Right kidney (tissue), 1 donor: ENCODE measurements around the gene UBE3A.
"Not testable (repeated sequence)": the region's sequence is repeated elsewhere in the genome, so short reads cannot be mapped to it uniquely, and the experiment has no call there.

Source experiments
- DNase-seq: peaks from one replicate; pipeline ENCODE4 v3.0.0-alpha.2; 2016

UBE3A gene

GRCh38 chr15:25441111-25441510 is 2.3 kb upstream of the UBE3A start:
- no peak for DNase-seq

GRCh38 chr15:25439369-25439836 is 579 bp upstream of the UBE3A start:
- peak; percentile 89 for DNase-seq

DNA sequence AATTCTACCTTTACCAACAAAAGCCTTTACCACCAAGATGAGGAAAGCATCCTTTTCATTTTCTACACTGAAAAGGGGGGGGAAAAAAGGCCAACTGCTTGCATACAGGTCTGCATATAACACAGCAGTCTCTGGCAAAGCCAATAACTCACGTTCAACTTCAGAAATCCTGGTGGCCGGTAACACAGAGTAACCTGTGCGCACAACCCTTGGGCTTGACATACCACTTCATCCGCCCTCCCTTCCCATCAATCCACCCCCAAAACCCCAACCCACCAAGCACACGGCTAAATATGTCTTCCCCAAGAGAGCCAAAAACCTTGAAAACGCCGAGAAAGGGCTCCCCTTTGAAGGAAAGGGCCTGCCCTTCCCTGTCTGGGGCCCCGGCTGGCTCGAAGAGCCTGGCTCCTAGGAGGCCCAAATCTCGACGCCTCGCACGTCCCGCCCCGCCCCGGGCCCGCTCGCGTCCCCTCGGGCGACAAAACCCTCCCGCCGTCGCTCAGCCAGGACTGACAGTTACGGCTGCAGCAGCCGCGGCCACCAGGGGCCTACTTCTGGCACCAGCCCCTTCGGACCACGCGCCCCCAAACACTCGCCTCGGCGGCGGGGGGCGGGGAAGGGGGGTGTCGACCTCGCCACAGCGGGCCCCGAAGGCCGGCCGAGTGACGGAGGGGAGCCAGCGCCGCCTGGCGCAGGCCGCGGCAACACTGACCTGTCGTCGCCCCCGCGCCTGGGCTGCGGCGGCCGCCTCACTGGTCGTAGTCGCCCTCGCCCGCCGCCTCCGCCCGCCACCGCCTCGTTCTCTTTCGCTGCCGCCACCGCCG is 835 bp downstream of the UBE3A start:
- DNase-seq, result no peak

DNA sequence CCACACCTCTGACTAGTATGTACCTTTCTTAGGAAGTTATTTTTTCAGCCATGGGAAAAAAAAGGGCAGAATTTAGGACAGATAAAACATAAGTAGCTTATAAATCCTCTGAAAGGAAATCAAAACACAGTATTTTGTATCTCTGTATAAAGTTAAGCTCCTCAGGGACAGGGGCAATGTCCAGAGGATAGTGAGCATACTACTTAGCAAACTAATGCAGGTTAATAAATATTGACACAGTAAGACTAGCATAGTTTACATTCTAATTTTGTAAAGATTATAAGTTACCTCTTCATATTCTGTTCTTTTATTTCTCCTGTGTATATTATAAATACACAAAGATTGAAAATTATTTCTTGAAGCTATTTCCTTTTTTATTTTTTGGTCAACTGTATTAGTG is 2.1 kb downstream of the UBE3A start:
- no peak for DNase-seq

DNA sequence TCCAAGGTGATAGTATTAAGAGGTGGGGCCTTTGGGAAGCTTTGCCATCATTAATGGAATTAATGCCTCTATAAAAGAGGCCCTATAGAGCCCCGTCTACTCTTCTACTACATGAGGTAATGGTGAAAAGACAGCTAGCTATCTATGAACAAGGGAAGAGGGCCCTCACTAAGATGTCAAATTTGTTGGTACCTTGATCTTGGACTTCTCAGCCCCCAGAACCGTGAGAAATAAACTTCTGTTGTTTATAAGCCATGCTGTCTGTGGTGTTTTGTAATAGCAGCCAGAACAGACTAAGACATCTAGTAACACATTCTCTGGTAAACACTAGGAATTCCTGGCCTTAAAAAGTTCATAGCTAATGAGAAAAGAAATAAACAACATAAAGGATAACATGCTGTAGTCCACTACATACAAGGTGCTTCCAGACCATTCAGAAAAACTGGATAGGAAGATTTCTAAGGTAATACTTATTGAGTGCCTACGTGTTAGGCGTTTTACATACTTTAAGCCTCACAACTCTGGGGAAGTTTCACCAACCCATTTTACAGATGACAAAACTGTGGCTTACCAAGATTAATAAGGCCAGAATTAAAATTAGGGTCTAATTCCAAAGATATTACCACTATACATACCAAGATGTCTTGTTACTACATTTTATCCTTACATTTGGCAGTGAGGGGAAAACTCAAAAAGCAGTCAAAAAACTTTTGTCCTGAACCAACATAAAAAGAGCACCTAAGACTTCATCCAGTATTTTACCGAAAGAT is 3.2 kb downstream of the UBE3A start:
- no peak for DNase-seq

DNA sequence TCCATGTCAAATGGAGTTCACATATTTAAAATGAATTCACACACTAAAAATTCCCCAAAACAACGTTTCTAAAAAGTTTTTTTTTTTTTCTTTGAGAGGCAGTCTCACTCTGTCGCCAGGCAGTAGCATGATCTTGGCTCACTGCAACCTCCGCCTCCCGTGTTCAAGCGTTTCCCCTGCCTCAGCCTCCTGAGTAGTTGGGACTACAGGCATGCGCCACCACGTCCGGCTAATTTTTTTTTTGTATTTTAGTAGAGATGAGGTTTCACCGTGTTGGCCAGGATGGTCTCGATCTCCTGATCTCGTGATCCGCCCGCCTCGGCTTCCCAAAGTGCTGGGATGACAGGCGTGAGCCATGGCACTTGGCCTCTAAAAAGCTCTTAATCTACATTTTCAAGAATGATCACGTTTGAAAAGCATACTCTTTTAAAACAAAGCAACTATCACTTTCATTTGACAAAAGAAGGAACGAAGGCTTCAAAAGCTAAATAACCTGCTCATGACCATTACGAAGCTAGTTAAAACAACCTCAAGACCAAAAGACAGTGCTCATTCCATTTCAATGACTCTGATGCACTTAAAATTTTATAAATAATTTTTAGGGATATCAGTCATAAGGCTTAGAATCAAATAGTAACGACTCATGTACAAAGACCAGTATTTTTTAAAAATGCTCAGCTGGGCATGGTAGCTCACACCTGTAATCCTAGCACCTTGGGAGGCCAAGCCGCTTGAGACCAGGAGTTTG is 5.5 kb downstream of the UBE3A start:
- no peak for DNase-seq

DNA sequence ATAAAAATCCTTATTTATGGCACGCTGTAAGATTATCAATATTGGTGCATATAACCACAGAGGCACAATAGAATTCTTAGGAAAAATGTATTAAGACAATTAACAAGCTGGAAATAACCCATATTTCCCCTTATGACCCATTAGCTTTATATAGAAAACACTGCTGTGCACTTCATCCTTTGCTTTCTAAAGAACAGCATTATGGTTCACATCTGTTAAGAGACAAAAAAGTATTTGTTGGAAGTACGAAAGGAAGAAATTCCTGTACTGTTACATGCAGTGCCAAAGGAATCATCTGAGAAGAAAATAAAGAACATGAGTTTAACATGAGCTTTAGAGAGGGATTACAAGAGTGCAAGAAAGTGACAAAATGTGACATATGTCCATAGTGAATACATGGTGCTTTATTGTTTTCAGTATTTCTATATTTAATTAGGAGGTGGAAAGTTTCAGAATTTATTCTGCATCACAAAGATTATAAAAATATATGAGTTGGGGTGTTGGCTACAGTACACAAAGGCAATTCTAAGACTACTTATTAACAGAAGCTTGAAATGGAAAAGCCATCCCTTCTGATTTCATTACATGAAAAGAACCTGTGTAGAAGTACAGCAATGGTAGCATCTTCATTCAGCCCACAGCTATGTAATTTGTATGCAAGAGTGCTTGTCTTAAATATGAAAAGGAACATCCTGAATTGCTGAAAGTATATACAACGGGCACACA is 6.8 kb downstream of the UBE3A start:
- DNase-seq, result no peak

DNA sequence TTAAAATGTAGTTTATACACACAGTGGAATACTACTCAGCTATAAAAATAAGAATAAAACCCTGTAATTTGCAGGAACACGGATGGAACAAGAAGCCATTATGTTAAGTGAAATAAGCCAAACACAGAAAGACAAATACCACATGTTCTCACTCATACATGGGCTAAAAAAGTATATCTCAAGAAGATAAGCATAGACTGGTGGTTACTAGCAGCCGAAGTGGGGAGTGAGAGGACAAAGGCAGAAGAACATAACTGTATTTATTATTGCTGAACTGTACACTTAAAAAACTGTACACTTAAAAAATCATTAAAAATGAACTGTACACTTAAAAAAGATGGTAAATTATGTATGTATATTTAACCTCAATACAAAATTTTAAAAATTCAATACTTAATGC is 11.0 kb downstream of the UBE3A start:
- no peak for DNase-seq

DNA sequence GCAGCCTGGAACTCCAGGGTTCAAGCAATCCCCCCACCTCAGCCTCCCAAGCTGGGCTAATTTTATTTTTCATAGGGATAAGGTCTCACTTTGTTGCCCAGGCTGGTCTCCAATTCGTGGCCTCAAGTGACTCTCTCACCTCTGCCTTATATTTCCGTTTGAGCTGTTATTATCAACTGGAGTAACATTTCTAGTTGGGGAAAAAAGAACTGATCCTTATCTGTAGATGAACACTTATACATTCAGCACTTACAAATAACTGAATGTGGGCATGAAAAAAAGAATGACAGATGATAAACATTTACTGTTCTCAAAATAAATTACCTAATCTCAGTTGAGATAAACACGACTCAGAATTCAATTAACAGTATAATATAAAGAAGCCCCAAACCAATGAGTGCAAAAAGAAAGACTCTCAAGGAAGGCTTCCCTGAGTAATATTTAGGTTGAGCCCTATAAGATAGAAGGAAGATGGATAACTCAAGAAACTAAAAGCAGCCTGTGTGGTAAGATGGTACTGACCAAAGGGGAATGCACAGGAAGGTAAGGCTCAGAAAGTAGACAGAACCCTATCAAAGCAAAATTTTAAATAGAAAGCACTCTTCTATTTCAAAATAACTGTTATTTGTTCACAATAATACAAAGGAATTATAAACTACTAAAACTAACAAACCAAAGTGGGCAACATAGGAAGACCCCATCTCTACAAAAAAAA is 11.8 kb downstream of the UBE3A start:
- no peak for DNase-seq

- no peak for DNase-seq
Measured at GRCh38 chr15:25424073-25424472, 14.8 kb downstream of the UBE3A start.

DNA sequence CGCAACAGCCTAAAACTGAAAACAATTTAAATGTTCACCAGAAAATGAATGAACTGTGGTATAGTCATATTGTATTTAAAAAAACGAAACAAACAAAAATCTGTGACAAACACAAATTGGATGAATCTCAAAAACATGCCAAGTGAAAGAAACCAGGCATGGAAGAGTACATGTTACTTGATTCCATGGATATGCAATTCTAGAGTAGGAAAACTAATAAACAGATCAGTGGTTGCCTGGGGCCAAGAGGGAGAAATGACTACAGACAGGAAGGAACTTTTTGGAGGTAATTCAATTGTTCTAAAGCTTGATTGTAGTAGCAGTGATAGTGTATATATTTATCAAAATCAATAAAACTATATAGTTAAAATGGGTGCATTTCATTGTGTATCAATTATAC is 16.8 kb downstream of the UBE3A start:
- DNase-seq, result no peak

- no peak for DNase-seq
Measured at GRCh38 chr15:25418202-25418601, 20.6 kb downstream of the UBE3A start.

DNA sequence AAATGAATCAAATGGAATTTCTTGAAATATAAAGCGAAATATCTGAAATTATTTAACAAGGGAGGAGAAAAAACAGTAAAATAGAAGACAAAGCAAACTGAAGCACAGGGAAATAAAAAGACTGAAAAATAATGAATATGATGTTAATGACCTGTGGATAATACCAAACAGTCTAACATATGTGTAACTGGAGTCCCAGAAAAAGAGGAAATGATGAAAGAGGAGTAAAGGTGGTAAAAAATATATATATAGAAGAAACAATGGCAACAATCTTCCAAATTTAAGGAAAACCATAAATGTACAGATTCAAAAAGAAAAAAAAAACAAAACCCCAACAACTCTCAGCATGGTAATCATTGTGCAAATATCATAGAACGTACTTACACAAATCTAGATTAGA is 21.2 kb downstream of the UBE3A start:
- DNase-seq, result no peak

DNA sequence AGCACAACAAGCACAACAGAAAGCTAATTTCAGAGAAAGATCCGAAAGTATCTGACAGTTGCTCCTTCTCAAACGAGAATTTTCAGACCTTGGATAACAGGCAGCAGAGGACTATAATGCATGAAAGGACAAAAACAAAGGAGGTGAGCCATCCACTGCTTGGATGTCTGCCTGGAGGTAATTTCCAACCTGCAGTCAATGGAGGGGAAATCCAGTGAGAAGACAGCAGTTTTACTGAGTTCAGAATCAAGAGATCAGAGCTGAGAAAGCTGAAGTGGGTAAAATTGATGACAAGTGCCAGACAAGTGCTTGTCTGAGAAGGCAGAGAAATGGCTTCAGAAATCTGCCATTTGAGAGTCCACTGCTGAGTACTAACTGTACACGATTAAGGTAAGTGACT is 22.1 kb downstream of the UBE3A start:
- DNase-seq, result no peak

DNA sequence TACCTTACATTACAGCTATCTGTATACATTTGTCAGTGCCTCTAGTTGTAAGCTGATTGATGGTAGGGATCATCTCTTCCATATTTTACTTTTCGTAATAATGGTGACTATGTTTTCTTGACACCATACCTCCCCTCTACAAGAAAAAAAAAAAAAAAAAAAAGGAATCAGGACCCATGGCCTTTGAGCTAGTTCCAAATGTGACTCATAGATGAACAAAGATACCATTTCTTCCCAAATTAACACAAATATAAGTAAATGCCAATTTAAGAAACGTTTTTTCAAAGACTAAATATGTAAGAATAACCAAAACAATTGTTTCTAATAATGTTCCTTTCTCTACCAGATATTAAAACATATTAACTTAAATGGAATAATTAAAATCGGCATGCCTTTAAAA is 23.1 kb downstream of the UBE3A start:
- no peak for DNase-seq

GRCh38 chr15:25415217-25415616 is 23.6 kb downstream of the UBE3A start:
- DNase-seq, result no peak

DNA sequence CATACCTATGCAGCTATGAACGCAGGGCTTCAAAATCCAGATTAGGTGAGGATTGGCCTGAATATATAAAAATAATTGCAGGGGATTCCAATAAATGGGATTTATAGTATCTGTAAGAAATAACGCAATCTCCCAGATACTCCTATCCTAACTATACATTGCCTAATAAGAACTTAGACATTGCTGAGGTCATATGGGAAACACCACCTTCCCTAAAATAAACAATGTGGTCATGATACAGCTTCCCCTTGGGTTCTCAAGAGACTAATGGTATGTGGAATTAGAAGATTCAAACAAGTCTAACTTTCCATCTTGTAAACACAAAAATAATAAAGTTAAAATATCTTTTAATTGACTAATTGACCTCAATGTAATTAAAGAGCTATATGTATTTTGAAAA is 28.2 kb downstream of the UBE3A start:
- DNase-seq, result no peak

DNA sequence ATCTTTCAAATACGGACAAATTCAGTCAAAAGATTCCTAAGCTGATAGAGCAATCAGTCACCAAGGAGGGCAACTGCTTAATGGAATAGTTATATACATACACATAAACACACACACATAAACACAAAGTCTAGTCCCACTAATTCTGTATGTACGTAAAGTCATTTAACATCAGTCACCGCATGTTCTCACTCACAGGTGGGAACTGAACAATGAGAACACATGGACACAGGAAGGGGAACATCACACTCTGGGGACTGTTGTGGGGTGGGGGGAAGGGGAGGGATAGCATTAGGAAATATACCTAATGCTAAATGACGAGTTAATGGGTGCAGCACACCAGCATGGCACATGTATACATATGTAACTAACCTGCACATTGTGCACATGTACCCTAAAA is 29.1 kb downstream of the UBE3A start:
- not testable (repeated sequence) for DNase-seq

GRCh38 chr15:25408929-25409328 is 29.9 kb downstream of the UBE3A start:
- DNase-seq, result no peak

GRCh38 chr15:25408428-25408827 is 30.4 kb downstream of the UBE3A start:
- no peak for DNase-seq

DNA sequence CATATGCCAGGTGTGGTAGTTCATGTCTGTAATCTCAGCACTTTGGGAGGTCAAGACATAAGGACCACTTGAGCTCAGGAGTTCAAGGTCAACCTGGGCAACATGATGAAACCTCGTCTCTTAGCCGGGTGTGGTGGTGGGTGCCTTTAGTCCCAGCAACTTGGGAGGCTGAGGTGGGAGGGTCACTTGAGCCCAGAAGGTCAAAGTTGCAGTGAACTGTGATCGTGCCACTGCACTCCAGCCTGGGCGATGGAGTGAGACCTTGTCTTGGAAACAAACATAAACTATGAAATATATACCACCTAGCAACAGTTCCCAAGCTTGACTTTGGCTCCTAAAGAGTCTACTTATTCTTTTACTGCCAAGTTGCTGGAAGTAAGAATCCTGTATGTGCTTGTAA is 30.9 kb downstream of the UBE3A start:
- DNase-seq, result no peak

DNA sequence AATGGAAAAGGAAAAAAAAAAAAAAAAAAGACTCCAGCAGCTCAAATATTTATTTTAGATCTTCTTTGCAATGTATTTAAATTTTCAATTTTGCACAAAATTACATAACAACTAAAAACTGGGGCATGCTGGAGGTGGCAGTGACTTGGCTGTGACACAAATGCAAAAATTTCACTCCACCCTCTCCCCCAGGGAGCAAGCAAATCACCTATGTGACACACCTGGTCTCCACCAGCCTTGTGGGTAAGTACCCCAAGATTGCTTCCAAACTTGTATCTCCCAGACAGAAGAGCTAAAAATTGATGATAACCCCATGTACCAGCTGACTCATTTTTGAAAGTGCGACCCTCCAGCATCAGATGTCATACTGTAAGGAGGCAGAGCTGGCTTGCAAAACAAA is 32.0 kb downstream of the UBE3A start:
- DNase-seq, result no peak
